ENCODE data around the gene AOC3. TPM values are rescaled to one million over a fixed set of nuclear protein-coding genes. Genes with fewer than 3 reads are reported as not detected.
A peak's percentile ranks its signal among the peaks of the same experiment; 100 is the strongest.

AOC3 gene
- total and polyA plus RNA-seq, 2 of the 13 experiments (the other 11 are each of a cell fraction or from before 2014, with no cell fraction given): 8.7 to 51.7 TPM

GRCh38 chr17:42866631-42867575 lies 15.9 kb downstream of the AOC3 start (continued):
- TF ChIP-seq GABPA (IDR thresholded peaks at IDR 0.05; ENCODE audit: low read depth, low read length) (no peak), GABPA (CRISPR knock-in tag; IDR thresholded peaks at IDR 0.05; ENCODE audit: low read depth) (peak; percentile 65), ZGPAT (CRISPR knock-in tag; IDR thresholded peaks at IDR 0.05) (peak; percentile 62; the same call in 1 of the 2 replicates), FOXA1 (IDR thresholded peaks at IDR 0.05) (no peak), FOXA1 (CRISPR knock-in tag; IDR thresholded peaks at IDR 0.05) (peak; percentile 40; the same call in 1 of the 2 replicates), ZNF792 (CRISPR knock-in tag; IDR thresholded peaks at IDR 0.05) (peak; percentile 32; the same call in 1 of the 2 replicates), MAX (IDR thresholded peaks at IDR 0.05) (peak; percentile 50), KLF12 (CRISPR knock-in tag; IDR thresholded peaks at IDR 0.05; ENCODE audit: borderline replicate concordance) (no peak; the same call in 1 of the 2 replicates), GATAD1 (CRISPR knock-in tag; IDR thresholded peaks at IDR 0.05) (peak; percentile 32; the same call in 1 of the 2 replicates), ZNF790 (CRISPR knock-in tag; IDR thresholded peaks at IDR 0.05; ENCODE audit: borderline replicate concordance) (no peak), GATA4 (IDR thresholded peaks at IDR 0.05; ENCODE audit: borderline replicate concordance, low read depth) (peak; percentile 87; the same call in 1 of the 2 replicates), ZMYM4 (CRISPR knock-in tag; IDR thresholded peaks at IDR 0.05) (peak; percentile 61), TOE1 (CRISPR knock-in tag; IDR thresholded peaks at IDR 0.05) (0 out of 2 replicates have a peak, but pooled peaks have one; percentile 13), HNF1B (CRISPR knock-in tag; IDR thresholded peaks at IDR 0.05) (peak; percentile 84), PITX1 (CRISPR knock-in tag; IDR thresholded peaks at IDR 0.05) (peak; percentile 92), ZNF724P (CRISPR knock-in tag; IDR thresholded peaks at IDR 0.05; ENCODE audit: borderline replicate concordance) (no peak), ZFYVE20 (CRISPR knock-in tag; IDR thresholded peaks at IDR 0.05; ENCODE audit: borderline replicate concordance, low read depth) (no peak), CSRNP2 (CRISPR knock-in tag; conservative IDR thresholded peaks at IDR 0.05; ENCODE audit: low read depth) (no peak), ZNF556 (CRISPR knock-in tag; IDR thresholded peaks at IDR 0.05; ENCODE audit: borderline replicate concordance) (0 out of 2 replicates have a peak, but pooled peaks have one; percentile 43), MED1 (CRISPR knock-in tag; IDR thresholded peaks at IDR 0.05) (peak; percentile 86), ETV5 (CRISPR knock-in tag; IDR thresholded peaks at IDR 0.05; ENCODE audit: borderline replicate concordance) (peak; percentile 86), RFX5 (IDR thresholded peaks at IDR 0.05; ENCODE audit: low read depth, low read length) (no peak), HBP1 (CRISPR knock-in tag; IDR thresholded peaks at IDR 0.05; ENCODE audit: low read depth) (no peak), ZBTB42 (CRISPR knock-in tag; IDR thresholded peaks at IDR 0.05) (no peak), FOXA3 (CRISPR knock-in tag; IDR thresholded peaks at IDR 0.05) (peak; percentile 47; the same call in 1 of the 2 replicates)

Measured in HepG2 (cell line).